Naive thymus-derived CD4-positive, alpha-beta T cell (primary cell): ENCODE results near the gene FAM98C. TPM values are rescaled to one million over a fixed set of nuclear protein-coding genes. Genes with fewer than 3 reads are reported as not detected.
A peak's percentile ranks its signal among the peaks of the same experiment; 100 is the strongest.
"Not testable (repeated sequence)": the region's sequence is repeated elsewhere in the genome, so short reads cannot be mapped to it uniquely, and the experiment has no call there.

Source experiments
- ATAC-seq: fragments of 150-1000 bp; cut with Tn5 transposase; 2 replicates; pipeline ENCODE4 v1.10.0; 2021; ENCODE audit warnings: mild to moderate bottlenecking, moderate library complexity
- CTCF ChIA-PET: fragments of 350-600 bp; sonication (Branson Sonifier 250); formaldehyde crosslinking; loops from one replicate; lab custom pipeline; 2021; ENCODE audit warnings: antibody characterized with exemption; lab: Charles Lee
- POLR2A ChIA-PET: fragments of 350-600 bp; sonication (Branson Sonifier 250); formaldehyde crosslinking; loops from one replicate; lab custom pipeline; 2021; ENCODE audit warnings: antibody characterized with exemption, inconsistent platforms; lab: Charles Lee
- DNase-seq, 9 donors: peaks; one replicate each; pipeline versions ENCODE4 v3.0.0 to v3.0.0-alpha.2; 2020 to 2022; ENCODE audit warnings: mixed read lengths in 1 of 9
- H3K27ac ChIP-seq: one replicate; pipeline ENCODE4 v1.7.0; 2013; ENCODE audit warnings: mild to moderate bottlenecking, low read depth, low read length, moderate library complexity
- H3K27me3 ChIP-seq, 2 donors: one replicate each; pipeline ENCODE4 v1.7.0; 2013; ENCODE audit warnings: low read length in 2 of 2, mild to moderate bottlenecking in 2 of 2, moderate library complexity in 2 of 2; ENCODE audit not compliant: control insufficient read depth in 2 of 2, insufficient read depth in 2 of 2
- H3K36me3 ChIP-seq, 3 experiments: 1 replicate in 2 of 3; 2 replicates in 1 of 3; pipeline ENCODE4 v1.7.0; 2013; ENCODE audit warnings: low read length in 3 of 3, mild to moderate bottlenecking in 3 of 3, moderate library complexity in 1 of 3; ENCODE audit not compliant: insufficient read depth in 3 of 3, control insufficient read depth in 2 of 3
- H3K4me1 ChIP-seq, 2 donors: one replicate each; pipeline ENCODE4 v1.7.0; 2013; ENCODE audit warnings: low read length in 2 of 2, mild to moderate bottlenecking in 2 of 2, moderate library complexity in 1 of 2; ENCODE audit not compliant: control insufficient read depth in 2 of 2, insufficient read depth in 2 of 2
- H3K4me3 ChIP-seq: 2 replicates; pipeline ENCODE4 v1.7.0; 2013; ENCODE audit warnings: mild to moderate bottlenecking, low read length
- H3K9me3 ChIP-seq, 3 experiments: 1 replicate in 2 of 3; 2 replicates in 1 of 3; pipeline ENCODE4 v1.7.0; 2013; ENCODE audit warnings: low read length in 3 of 3; ENCODE audit not compliant: control insufficient read depth in 2 of 3
- H3K27ac Mint-ChIP-seq, 9 donors: one replicate each; pipeline ENCODE4 v1.8.0; 2020 to 2022; ENCODE audit warnings: mixed read lengths in 9 of 9, mild to moderate bottlenecking in 8 of 9, moderate library complexity in 5 of 9, inconsistent platforms in 2 of 9
- H3K27me3 Mint-ChIP-seq, 5 donors: one replicate each; pipeline ENCODE4 v1.8.0; 2021 to 2022; ENCODE audit warnings: mixed read lengths in 5 of 5, mild to moderate bottlenecking in 1 of 5
- H3K36me3 Mint-ChIP-seq, 5 donors: one replicate each; pipeline ENCODE4 v1.8.0; 2020 to 2022; ENCODE audit warnings: mixed read lengths in 5 of 5, mild to moderate bottlenecking in 3 of 5, inconsistent platforms in 1 of 5
- H3K4me1 Mint-ChIP-seq, 7 donors: one replicate each; pipeline ENCODE4 v1.8.0; 2020 to 2022; ENCODE audit warnings: mixed read lengths in 7 of 7, mild to moderate bottlenecking in 3 of 7, inconsistent platforms in 1 of 7
- H3K4me3 Mint-ChIP-seq, 10 donors: one replicate each; pipeline ENCODE4 v1.8.0; 2020 to 2022; ENCODE audit warnings: mild to moderate bottlenecking in 10 of 10, mixed read lengths in 10 of 10, moderate library complexity in 6 of 10, inconsistent platforms in 2 of 10
- H3K9me3 Mint-ChIP-seq, 11 donors: one replicate each; pipeline ENCODE4 v1.8.0; 2020 to 2022; ENCODE audit warnings: mixed read lengths in 11 of 11, mild to moderate bottlenecking in 4 of 11, inconsistent platforms in 1 of 11, moderate library complexity in 1 of 11
- intact Hi-C, 2 donors: fragments of 100-400 bp; cut with micrococcal nuclease; formaldehyde crosslinking; loops; one replicate each; pipeline ENCODE4 v1.15.1; 2023
- polyA plus RNA-seq, 2 donors: library from polyadenylated mRNA; unstranded; fragments of 300-500 nt; fragmentation: Illumina TruSeq; gene quantifications; one replicate each; pipeline ENCODE4 v1.2.3, GENCODE V29; 2021
- total RNA-seq, 6 experiments: library from RNA in 5 of 6; stranded (reverse) in 5 of 6; gene quantifications; 1 replicate in 5 of 6; 2 replicates in 1 of 6; pipeline ENCODE4 v1.2.3 and lab custom pipeline; 2021 to 2026

Gene FAM98C
- total and polyA plus RNA-seq, 7 experiments from 2014 or later: 16.2 to 56.5 (median 35.9) TPM

DNA sequence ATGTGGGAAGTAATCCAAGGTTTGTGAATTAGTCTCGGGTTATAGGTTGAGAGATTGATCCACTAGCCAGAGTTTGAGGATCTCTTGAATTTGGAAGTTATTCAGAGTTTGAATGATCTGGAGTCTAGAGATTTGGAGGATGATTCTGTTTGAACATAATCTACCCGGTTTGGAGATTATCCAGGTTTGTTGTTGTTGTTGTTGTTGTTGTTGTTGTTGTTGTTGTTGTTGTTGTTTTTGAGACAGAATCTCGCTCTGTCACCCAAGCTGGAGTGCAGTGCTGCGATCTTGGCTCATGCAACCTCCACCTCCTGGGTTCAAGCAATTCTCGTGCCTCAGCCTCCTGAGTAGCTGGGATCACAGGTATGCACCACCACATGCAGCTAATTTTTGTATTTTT, 9.0 kb downstream of the FAM98C start:
- DNase-seq, H3K9me3 ChIP-seq, H3K4me1 ChIP-seq, ATAC-seq, intact Hi-C loops, POLR2A ChIA-PET, H3K27ac Mint-ChIP-seq, H3K4me3 Mint-ChIP-seq, H3K4me1 Mint-ChIP-seq, H3K27ac ChIP-seq, H3K4me3 ChIP-seq, H3K27me3 ChIP-seq, H3K9me3 Mint-ChIP-seq, H3K36me3 Mint-ChIP-seq, H3K27me3 Mint-ChIP-seq: not testable (repeated sequence)
- peaks cover 0 to 16% (median 0%) of the 10 kb centered on the region in 3 experiments for H3K36me3 ChIP-seq
- CTCF ChIA-PET: interaction anchor here (0.7 kb wide), 1 partner anchor 223 kb away, joined by 3 read pairs; no protein-coding TSS in a partner anchor

DNA sequence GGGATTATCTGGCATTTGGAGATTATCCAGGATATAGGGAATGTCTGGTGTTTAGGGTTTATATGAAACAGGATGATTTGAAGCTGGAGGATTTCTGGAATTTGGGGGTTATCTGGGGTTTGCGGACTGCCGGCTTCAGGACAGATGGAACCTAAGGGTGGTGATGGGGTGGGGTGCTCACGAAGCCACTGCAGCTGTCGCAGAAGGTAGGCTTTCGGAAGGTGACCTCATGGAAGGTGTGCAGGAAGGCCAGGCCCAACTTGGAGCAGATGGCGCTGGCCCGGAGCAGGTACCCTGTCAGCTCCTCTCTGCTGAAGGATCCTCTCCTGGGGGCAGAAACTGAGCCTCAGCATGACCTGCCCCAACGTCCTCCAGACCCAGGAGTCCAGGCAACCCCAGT, 9.6 kb downstream of the FAM98C start:
- Mint-ChIP-seq H3K27me3 (no peaks in the 10 kb centered on the region), H3K4me3 (no peak overlapping the region), H3K4me1 (peaks cover 6 to 13% (median 8%) of the 10 kb centered on the region in 7 donors), H3K27ac (peak overlapping the region in 1 of 9 donors; percentile 67), H3K9me3 (no peaks in the 10 kb centered on the region), H3K36me3 (peaks cover 0 to 4% (median 3%) of the 10 kb centered on the region in 5 donors)
- no peak for DNase-seq
- POLR2A ChIA-PET: no interaction called here
- no peak overlapping the region for H3K27ac ChIP-seq
- intact Hi-C loops: no loop called here
- H3K36me3 ChIP-seq: peaks cover 0 to 11% (median 0%) of the 10 kb centered on the region in 3 experiments
- no peaks in the 10 kb centered on the region for H3K9me3 ChIP-seq
- no peaks in the 10 kb centered on the region for H3K27me3 ChIP-seq
- ATAC-seq: no peak
- H3K4me3 ChIP-seq: no peak overlapping the region
- CTCF ChIA-PET: interaction anchor here (0.7 kb wide), 1 partner anchor 222 kb away, joined by 3 read pairs; no protein-coding TSS in a partner anchor
- H3K4me1 ChIP-seq: peaks cover 2 to 5% of the 10 kb centered on the region in 2 donors

- Histone ChIP-seq H3K9me3 (no peaks in the 10 kb centered on the region), H3K4me3 (no peak overlapping the region), H3K4me1 (peaks cover 7 to 8% of the 10 kb centered on the region in 2 donors), H3K27ac (no peak overlapping the region), H3K36me3 (peaks cover 0 to 9% (median 0%) of the 10 kb centered on the region in 3 experiments), H3K27me3 (no peaks in the 10 kb centered on the region)
- intact Hi-C loops: no loop called here
- CTCF ChIA-PET: no interaction called here
- ATAC-seq (no peak), DNase-seq (no peak)
- no peak overlapping the region for H3K4me3 Mint-ChIP-seq
- no peaks in the 10 kb centered on the region for H3K9me3 Mint-ChIP-seq
- H3K27me3 Mint-ChIP-seq: no peaks in the 10 kb centered on the region
- POLR2A ChIA-PET: interaction anchor here (1.6 kb wide), 1 partner anchor 10 kb away, joined by 5 read pairs; the partner anchor contains the start of gene FAM98C
- H3K36me3 Mint-ChIP-seq: peaks cover 0 to 3% (median 3%) of the 10 kb centered on the region in 5 donors
- H3K27ac Mint-ChIP-seq: no peak overlapping the region
- peaks cover 11 to 18% (median 12%) of the 10 kb centered on the region in 7 donors for H3K4me1 Mint-ChIP-seq
Observed at GRCh38 chr19:38412961-38413360, 10.1 kb downstream of the FAM98C start.

GRCh38 chr19:38413416-38413815, 10.5 kb downstream of the FAM98C start:
- Histone ChIP-seq H3K27ac (no peak overlapping the region), H3K9me3 (no peaks in the 10 kb centered on the region), H3K4me3 (no peak overlapping the region), H3K27me3 (no peaks in the 10 kb centered on the region), H3K36me3 (peaks cover 0 to 8% (median 0%) of the 10 kb centered on the region in 3 experiments), H3K4me1 (peaks cover 11 to 12% of the 10 kb centered on the region in 2 donors)
- Mint-ChIP-seq H3K4me1 (peaks cover 14 to 20% (median 16%) of the 10 kb centered on the region in 7 donors), H3K36me3 (peaks cover 0 to 3% (median 2%) of the 10 kb centered on the region in 5 donors), H3K27ac (no peak overlapping the region), H3K4me3 (no peak overlapping the region), H3K27me3 (no peaks in the 10 kb centered on the region), H3K9me3 (no peaks in the 10 kb centered on the region)
- ChIA-PET POLR2A (interaction anchor here (1.6 kb wide), 1 partner anchor 10 kb away, joined by 5 read pairs; the partner anchor contains the start of gene FAM98C), CTCF (no interaction called here)
- DNase-seq (no peak), ATAC-seq (no peak)
- intact Hi-C loops: no loop called here

DNA sequence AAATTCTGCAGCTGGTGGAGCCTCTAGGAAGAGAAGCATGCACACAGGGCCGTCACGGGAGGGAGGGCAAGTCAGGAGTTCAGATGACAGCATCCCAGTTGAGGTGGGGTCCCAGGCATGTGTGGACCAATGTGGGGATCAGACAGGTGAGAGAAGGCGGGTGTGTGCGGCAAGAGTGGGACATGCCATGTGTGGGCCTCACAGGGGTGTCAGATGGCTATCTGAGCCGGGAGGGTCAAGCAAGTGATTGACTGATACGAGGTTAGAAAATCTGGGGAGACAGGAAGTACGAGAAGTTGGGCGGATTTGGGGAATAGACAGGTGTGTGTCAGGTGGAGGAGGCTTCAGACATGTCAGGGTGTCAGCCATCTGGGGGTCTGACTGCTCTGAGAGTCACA, 14.3 kb downstream of the FAM98C start:
- Mint-ChIP-seq H3K9me3 (no peaks in the 10 kb centered on the region), H3K4me3 (peak overlapping the region; percentile 83 to 96 (median 86)), H3K27ac (peak overlapping the region; percentile 17 to 82 (median 71)), H3K36me3 (no peaks in the 10 kb centered on the region), H3K4me1 (peaks cover 20 to 23% (median 22%) of the 10 kb centered on the region in 7 donors), H3K27me3 (peaks cover 0 to 2% (median 0%) of the 10 kb centered on the region in 5 donors)
- peak overlapping the region; percentile 55 for H3K4me3 ChIP-seq
- ChIA-PET POLR2A (no interaction called here), CTCF (no interaction called here)
- no peaks in the 10 kb centered on the region for H3K27me3 ChIP-seq
- ATAC-seq: no peak
- no peak overlapping the region for H3K27ac ChIP-seq
- intact Hi-C loops: loop anchor here in 1 of 2 donors (1.0 kb wide), 1 partner anchor 14 kb away; the partner anchor contains the start of gene FAM98C
- H3K9me3 ChIP-seq: no peaks in the 10 kb centered on the region
- no peaks in the 10 kb centered on the region for H3K36me3 ChIP-seq
- peaks cover 12 to 13% of the 10 kb centered on the region in 2 donors for H3K4me1 ChIP-seq
- DNase-seq: no peak

- H3K36me3 ChIP-seq: no peaks in the 10 kb centered on the region
- peaks cover 12 to 13% of the 10 kb centered on the region in 2 donors for H3K4me1 ChIP-seq
- no peaks in the 10 kb centered on the region for H3K27me3 ChIP-seq
- H3K4me3 Mint-ChIP-seq: peak overlapping the region; percentile 83 to 96 (median 86)
- H3K27me3 Mint-ChIP-seq: peaks cover 0 to 2% (median 0%) of the 10 kb centered on the region in 5 donors
- ATAC-seq (peak; percentile 94), DNase-seq (peak in 8 of 9 donors; percentile 18 to 66 (median 26))
- peak overlapping the region; percentile 30 for H3K27ac ChIP-seq
- H3K36me3 Mint-ChIP-seq: no peaks in the 10 kb centered on the region
- intact Hi-C loops: loop anchor here in 1 of 2 donors (1.0 kb wide), 1 partner anchor 15 kb away; the partner anchor contains the start of gene FAM98C
- peaks cover 20 to 23% (median 22%) of the 10 kb centered on the region in 7 donors for H3K4me1 Mint-ChIP-seq
- no peaks in the 10 kb centered on the region for H3K9me3 Mint-ChIP-seq
- no peaks in the 10 kb centered on the region for H3K9me3 ChIP-seq
- CTCF ChIA-PET: no interaction called here
- POLR2A ChIA-PET: no interaction called here
- peak overlapping the region; percentile 57 to 82 (median 71) for H3K27ac Mint-ChIP-seq
- peak overlapping the region; percentile 55 for H3K4me3 ChIP-seq
Observed at GRCh38 chr19:38417544-38418506, 14.9 kb downstream of the FAM98C start.
